Testis (tissue), 2 donors: ENCODE data around the gene FKBP7.

Experiments used
- CTCF ChIP-seq, 3 experiments: fragments of 450-650 bp in 2 of 3; fragments of 200-600 bp in 1 of 3; sonication (generic) in 1 of 3; IDR thresholded peaks; one replicate each; pipeline ENCODE4 v1.5.1; 2016 to 2019; ENCODE audit warnings: antibody characterized with exemption in 3 of 3, mild to moderate bottlenecking in 2 of 3, moderate library complexity in 1 of 3
- POLR2A ChIP-seq: fragments of 450-650 bp; IDR thresholded peaks from one replicate; pipeline ENCODE4 v1.6.1; 2017; ENCODE audit warnings: antibody characterized with exemption, mild to moderate bottlenecking, moderate library complexity

- TF ChIP-seq CTCF (IDR thresholded peaks at IDR 0.05), result no peak
- no peak for TF ChIP-seq POLR2A
Observed at GRCh38 chr2:178506949-178507348, 28.5 kb upstream of the FKBP7 start.
